ENCODE results near the gene CCDC89. TPM values are rescaled to one million over a fixed set of nuclear protein-coding genes. Genes with fewer than 3 reads are reported as not detected.
"Not testable (repeated sequence)": the region's sequence is repeated elsewhere in the genome, so short reads cannot be mapped to it uniquely, and the experiment has no call there.

The CCDC89 gene
- total RNA-seq, 1 donor from 2014 or later: not detected

DNA sequence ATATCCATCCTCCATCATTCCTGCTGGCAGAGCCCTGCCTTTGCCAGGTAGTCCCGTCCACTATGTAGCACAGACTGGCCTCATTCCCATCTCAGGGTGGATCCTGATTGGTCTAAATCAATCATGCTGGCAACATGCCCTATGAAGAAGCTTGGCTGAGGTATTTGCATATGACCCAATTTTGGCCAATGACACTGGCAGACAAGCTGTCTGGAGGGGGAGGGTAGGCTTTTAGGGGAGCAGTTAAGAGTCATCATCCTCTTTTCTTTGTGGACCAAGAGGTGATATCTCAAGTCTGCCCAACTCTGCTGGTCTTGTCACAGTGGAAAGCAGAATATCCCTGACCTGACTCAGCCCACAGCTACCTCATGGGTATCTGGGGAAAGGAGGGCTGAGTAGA, 5.1 kb downstream of the CCDC89 start:
- no peak for DNase-seq (ENCODE audit: low spot score)
- no peaks in the 10 kb centered on the region for H3K36me3 Mint-ChIP-seq (ENCODE audit: low read depth, unreplicated experiment)
- peaks cover 7% of the 10 kb centered on the region for H3K27me3 Mint-ChIP-seq (ENCODE audit: unreplicated experiment)
- no peak overlapping the region for H3K4me3 Mint-ChIP-seq (ENCODE audit: unreplicated experiment)
- no peak for TF ChIP-seq CTCF (IDR thresholded peaks at IDR 0.05; ENCODE audit: unreplicated experiment)
- peaks cover 46% of the 10 kb centered on the region for H3K4me1 Mint-ChIP-seq (ENCODE audit: unreplicated experiment)
- no peaks in the 10 kb centered on the region for H3K9me3 Mint-ChIP-seq (ENCODE audit: unreplicated experiment)
- no peak overlapping the region for H3K27ac Mint-ChIP-seq (ENCODE audit: unreplicated experiment)

GRCh38 chr11:85679576-85679975, 6.4 kb downstream of the CCDC89 start:
- Mint-ChIP-seq H3K4me3 (ENCODE audit: unreplicated experiment) (no peak overlapping the region), H3K36me3 (ENCODE audit: low read depth, unreplicated experiment) (no peaks in the 10 kb centered on the region), H3K9me3 (ENCODE audit: unreplicated experiment) (no peaks in the 10 kb centered on the region), H3K27ac (ENCODE audit: unreplicated experiment) (peak overlapping the region; percentile 88), H3K4me1 (ENCODE audit: unreplicated experiment) (peaks cover 35% of the 10 kb centered on the region), H3K27me3 (ENCODE audit: unreplicated experiment) (peaks cover 3% of the 10 kb centered on the region)
- DNase-seq (ENCODE audit: low spot score): no peak
- no peak for TF ChIP-seq CTCF (IDR thresholded peaks at IDR 0.05; ENCODE audit: unreplicated experiment)

GRCh38 chr11:85673393-85673792, 12.6 kb downstream of the CCDC89 start:
- no peak for TF ChIP-seq CTCF (IDR thresholded peaks at IDR 0.05; ENCODE audit: unreplicated experiment)
- no peak for DNase-seq (ENCODE audit: low spot score)
- H3K4me3 Mint-ChIP-seq (ENCODE audit: unreplicated experiment): no peak overlapping the region
- H3K36me3 Mint-ChIP-seq (ENCODE audit: low read depth, unreplicated experiment): no peaks in the 10 kb centered on the region
- H3K9me3 Mint-ChIP-seq (ENCODE audit: unreplicated experiment): no peaks in the 10 kb centered on the region
- peaks cover 2% of the 10 kb centered on the region for H3K27me3 Mint-ChIP-seq (ENCODE audit: unreplicated experiment)
- peaks cover 8% of the 10 kb centered on the region for H3K4me1 Mint-ChIP-seq (ENCODE audit: unreplicated experiment)
- H3K27ac Mint-ChIP-seq (ENCODE audit: unreplicated experiment): no peak overlapping the region

GRCh38 chr11:85672105-85672902, 13.7 kb downstream of the CCDC89 start:
- Mint-ChIP-seq H3K27ac (ENCODE audit: unreplicated experiment) (no peak overlapping the region), H3K27me3 (ENCODE audit: unreplicated experiment) (peaks cover 2% of the 10 kb centered on the region), H3K36me3 (ENCODE audit: low read depth, unreplicated experiment) (no peaks in the 10 kb centered on the region), H3K4me1 (ENCODE audit: unreplicated experiment) (no peaks in the 10 kb centered on the region), H3K9me3 (ENCODE audit: unreplicated experiment) (no peaks in the 10 kb centered on the region), H3K4me3 (ENCODE audit: unreplicated experiment) (no peak overlapping the region)
- no peak for TF ChIP-seq CTCF (IDR thresholded peaks at IDR 0.05; ENCODE audit: unreplicated experiment)
- DNase-seq (ENCODE audit: low spot score): no peak

- DNase-seq (ENCODE audit: low spot score); H3K27ac Mint-ChIP-seq (ENCODE audit: unreplicated experiment); H3K27me3 Mint-ChIP-seq (ENCODE audit: unreplicated experiment); H3K36me3 Mint-ChIP-seq (ENCODE audit: low read depth, unreplicated experiment); H3K9me3 Mint-ChIP-seq (ENCODE audit: unreplicated experiment); H3K4me3 Mint-ChIP-seq (ENCODE audit: unreplicated experiment); H3K4me1 Mint-ChIP-seq (ENCODE audit: unreplicated experiment): not testable (repeated sequence)
Measured at GRCh38 chr11:85670949-85671663, 14.9 kb downstream of the CCDC89 start.

Measured in endothelial cell (in vitro differentiated cells).